ENCODE measurements around the gene CLIC3.

- TF ChIP-seq EZH2 (IDR thresholded peaks at IDR 0.05; ENCODE audit: insufficient read depth, poor library complexity, severe bottlenecking) (no peak), EZH2phosphoT487 (IDR thresholded peaks at IDR 0.05; ENCODE audit: insufficient read depth, low read depth) (no peak)
Observed at GRCh38 chr9:137031904-137032640, 35.7 kb upstream of the CLIC3 start, which contains the start of gene FUT7.
